GM12873 (cell line): ENCODE results near the gene RANBP2.

Experiments used
- TF ChIP-seq, protein P1 (sequence below): IDR thresholded peaks from 2 replicates; pipeline ENCODE4 v1.5.1; 2012; ENCODE audit warnings: low read depth, mild to moderate bottlenecking, moderate library complexity, low read length, control low read depth; ENCODE audit not compliant: insufficient read depth; ENCODE audit errors: missing control alignments

RANBP2 gene

GRCh38 chr2:108824316-108825070, 105.2 kb downstream of the RANBP2 start:
- TF ChIP-seq, protein P1, sequence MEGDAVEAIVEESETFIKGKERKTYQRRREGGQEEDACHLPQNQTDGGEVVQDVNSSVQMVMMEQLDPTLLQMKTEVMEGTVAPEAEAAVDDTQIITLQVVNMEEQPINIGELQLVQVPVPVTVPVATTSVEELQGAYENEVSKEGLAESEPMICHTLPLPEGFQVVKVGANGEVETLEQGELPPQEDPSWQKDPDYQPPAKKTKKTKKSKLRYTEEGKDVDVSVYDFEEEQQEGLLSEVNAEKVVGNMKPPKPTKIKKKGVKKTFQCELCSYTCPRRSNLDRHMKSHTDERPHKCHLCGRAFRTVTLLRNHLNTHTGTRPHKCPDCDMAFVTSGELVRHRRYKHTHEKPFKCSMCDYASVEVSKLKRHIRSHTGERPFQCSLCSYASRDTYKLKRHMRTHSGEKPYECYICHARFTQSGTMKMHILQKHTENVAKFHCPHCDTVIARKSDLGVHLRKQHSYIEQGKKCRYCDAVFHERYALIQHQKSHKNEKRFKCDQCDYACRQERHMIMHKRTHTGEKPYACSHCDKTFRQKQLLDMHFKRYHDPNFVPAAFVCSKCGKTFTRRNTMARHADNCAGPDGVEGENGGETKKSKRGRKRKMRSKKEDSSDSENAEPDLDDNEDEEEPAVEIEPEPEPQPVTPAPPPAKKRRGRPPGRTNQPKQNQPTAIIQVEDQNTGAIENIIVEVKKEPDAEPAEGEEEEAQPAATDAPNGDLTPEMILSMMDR = no peak

DNA sequence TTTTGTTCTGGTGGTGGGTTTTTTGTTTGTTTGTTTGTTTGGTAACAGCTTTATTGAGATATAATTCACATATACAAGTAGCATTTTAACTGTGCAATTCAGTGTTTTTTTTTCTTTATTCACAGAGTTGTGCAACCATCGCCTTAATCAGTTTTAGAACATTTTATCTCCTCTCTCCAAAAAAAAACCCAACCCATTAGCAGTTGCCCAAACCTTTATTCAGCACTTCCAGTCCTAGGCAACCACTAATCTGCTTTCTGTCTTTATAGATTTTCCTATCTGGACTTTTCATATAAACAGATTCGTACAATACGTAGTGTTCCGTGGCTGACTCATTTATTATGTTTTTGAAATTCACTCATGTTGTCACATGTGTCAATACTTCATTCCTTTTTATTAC, 106.0 kb downstream of the RANBP2 start:
- TF ChIP-seq, protein P1 = no peak

GRCh38 chr2:108825736-108826135, 106.5 kb downstream of the RANBP2 start:
- TF ChIP-seq, protein P1 = no peak

- TF ChIP-seq, protein P1 = no peak
These were observed 110.5 kb downstream of the RANBP2 start for GRCh38 chr2:108829578-108830310.

- TF ChIP-seq, protein P1 = no peak
These were observed 113.9 kb downstream of the RANBP2 start for GRCh38 chr2:108833219-108833618.

GRCh38 chr2:108834620-108835019, 115.3 kb downstream of the RANBP2 start:
- TF ChIP-seq, protein P1 = no peak

- TF ChIP-seq, protein P1 = no peak
These were observed 115.8 kb downstream of the RANBP2 start for GRCh38 chr2:108835040-108835439.
